ENCODE data around the gene EPHB6.

GRCh38 chr7:142904128-142904527, 49.3 kb downstream of the EPHB6 start:
- TF ChIP-seq POLR2AphosphoS5 (IDR thresholded peaks at IDR 0.05; ENCODE audit: borderline replicate concordance, low read depth, low read length) (no peak), EZH2 (IDR thresholded peaks at IDR 0.05) (no peak), FOXP2 (optimal IDR thresholded peaks at IDR 0.05; ENCODE audit: control extremely low read depth, extremely low read length, insufficient read depth) (no peak)

All from SK-N-MC (cell line).